ENCODE data around the gene DCAF4L1.

- TF ChIP-seq CTCF (IDR thresholded peaks at IDR 0.05): no peak
- TF ChIP-seq EZH2 (IDR thresholded peaks at IDR 0.05; ENCODE audit: borderline replicate concordance, insufficient read depth, low read depth, low read length, poor library complexity, severe bottlenecking): no peak
Observed at GRCh38 chr4:41985151-41985550, 3.6 kb downstream of the DCAF4L1 start.
